C1 segment of cervical spinal cord (tissue), 14 donors: Measurements from ENCODE around the gene TSHZ2.
"Not testable (repeated sequence)": the region's sequence is repeated elsewhere in the genome, so short reads cannot be mapped to it uniquely, and the experiment has no call there.

Experiments used
- DNase-seq, 14 donors: peaks; one replicate each; lab custom pipeline; 2025; lab: John Stamatoyannopoulos, UW

The TSHZ2 gene

DNA sequence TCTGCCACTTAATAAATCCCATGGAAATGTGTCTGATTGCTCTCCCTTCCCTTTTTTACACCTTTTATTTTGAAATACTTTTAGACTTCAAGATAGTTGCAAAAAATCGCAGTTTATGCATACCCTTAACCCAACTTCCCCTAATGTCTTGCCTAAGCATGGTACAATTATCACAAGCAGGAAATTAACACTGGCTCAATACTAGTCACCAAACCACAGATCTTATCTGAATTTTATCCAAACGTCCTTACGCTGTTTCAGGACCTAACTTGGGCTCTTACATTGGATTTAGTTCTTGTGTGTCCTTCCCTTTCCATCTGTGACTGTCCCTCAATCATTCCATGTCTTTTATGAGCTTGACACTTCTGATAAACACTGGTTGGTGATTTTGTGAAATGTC lies 475.2 kb downstream of the TSHZ2 start:
- DNase-seq = no peak

DNA sequence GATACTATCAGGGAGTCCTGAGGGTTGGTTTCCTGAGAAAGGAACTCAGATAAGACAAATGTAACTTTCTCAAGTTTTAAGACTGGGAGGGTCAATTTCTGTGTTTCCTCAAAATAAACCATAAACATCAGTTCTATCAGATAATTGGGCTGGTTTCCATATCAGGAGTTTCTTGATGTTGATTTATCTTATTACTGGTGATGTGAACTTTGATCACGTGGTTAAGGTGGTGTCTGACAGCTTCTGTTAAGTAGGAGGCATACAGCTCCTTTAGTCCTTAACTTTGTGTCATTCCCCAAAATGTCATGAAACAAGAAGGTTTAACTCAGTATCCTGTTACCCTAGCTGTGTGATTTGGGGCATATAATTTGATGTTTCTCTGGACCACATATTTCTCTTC lies 476.3 kb downstream of the TSHZ2 start:
- no peak for DNase-seq

DNA sequence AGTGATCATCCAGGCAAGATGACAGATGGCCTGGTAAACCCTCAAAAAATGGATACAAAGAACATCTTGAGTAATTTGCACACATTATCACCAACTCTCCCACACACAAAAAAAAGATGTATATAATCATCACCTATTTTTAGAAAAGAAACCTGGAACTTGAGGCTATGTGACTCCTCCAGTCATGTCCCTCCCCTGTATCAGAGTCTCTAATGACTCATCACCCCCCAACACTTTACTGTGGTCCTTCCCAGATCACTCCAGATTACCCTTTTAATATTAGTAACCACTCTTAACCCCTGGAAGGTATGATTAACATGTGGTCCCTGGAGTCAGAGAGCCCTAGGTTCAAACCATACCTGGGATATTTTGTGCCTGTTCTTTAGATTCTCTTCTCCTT lies 476.7 kb downstream of the TSHZ2 start:
- DNase-seq = no peak

DNA sequence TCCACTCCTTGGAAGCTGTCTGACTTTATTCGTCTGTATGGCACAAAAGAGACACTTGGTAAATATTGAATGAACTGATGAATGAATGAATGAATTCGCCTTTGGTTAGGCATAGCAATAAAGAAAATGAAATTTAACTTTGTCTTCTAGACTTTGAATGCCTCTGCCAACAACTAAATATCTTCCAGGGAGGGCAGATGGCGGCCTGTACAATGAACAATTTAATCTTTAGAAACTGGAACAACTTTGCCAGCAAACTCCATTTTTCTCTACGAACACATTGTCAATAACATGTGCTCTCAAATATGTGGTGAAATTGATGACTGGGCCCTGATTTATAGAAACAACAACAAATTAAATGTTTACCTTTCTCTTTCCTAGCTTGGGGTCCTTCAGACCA lies 480.9 kb downstream of the TSHZ2 start:
- no peak for DNase-seq

DNA sequence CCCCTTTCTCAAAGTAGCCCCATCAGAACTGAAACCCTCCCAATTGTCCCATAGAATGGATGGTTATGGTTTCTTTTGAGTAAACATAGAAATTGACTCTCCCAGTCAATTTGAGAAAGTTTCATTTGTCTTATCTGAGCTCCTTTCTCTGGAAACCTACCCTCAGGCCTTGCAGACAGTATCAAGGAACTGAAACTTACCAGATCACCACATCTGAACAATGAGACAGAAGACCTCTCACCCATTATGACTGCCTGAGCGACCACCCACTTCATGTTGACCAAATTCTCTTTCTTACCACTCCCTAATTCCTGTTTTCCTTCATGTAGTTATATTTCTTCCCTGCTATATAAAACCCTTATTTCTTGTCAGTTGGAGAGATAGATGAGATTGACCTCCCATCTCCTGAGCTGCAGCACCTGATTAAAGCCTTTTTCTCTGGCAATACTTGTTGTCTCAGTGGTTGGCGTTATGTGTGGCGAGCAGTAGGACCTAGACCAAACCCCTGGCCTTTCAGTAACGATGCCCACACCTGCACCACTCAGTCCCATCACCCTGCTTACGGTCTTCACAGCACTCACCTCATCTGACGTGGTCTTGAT lies 482.6 kb downstream of the TSHZ2 start:
- DNase-seq = no peak

DNA sequence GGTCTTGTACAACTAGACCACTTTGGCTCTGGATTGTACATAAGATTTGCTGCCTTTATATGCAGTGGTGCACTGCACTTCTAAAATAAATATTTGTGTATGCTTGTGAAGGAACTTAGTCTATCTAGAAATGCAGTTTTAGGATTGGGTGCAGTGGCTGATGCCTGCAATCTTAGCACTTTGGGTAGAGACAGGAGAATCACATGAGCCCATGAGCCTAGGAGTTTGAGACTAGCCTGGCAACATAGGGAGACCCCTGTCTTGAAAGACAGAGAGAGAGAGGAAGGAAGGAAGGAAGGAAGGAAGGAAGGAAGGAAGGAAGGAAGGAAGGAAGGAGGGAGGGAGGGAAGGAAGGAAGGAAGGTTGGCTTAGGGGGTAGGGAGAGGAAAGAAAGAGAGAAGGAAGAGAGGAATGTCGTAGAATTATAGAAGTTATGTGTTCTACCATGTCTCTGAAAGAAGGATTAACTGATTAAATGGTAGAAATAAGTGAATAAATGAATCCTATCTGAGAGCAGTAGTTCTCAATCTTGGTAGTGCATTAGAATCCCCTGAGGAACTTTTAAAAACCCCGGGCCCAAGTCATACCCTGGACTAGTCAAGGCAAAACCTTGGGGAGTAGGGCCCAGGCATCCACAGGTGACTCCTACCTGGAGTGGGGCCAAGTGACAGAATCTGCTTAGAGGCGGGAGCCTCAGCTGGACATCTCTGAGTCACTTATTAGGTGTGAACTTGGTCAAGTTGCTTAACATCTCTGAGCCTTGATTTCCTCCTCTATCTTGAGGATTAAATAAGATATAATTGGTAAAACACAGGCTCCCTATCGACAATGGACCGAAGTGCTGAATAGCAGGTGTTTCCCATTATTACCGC lies 491.2 kb downstream of the TSHZ2 start:
- no peak for DNase-seq

DNA sequence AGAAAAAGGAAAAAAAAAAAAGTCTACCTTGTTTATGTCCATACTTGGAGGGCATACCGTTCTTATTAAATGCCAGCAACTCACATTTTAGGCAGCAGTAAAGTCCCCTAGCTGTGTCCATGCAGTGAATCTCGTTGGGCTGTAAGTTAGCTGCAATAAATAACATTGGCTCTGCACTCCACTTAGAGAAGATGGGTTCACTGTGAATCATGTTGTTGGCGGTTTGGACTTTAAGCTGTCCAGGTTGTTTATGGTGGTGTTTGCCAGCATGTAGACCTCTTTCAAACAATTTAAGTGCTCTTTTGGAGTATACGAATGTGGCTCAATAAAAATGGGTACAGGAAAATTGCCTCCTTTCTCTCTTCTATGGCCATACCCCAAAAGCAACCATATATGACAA lies 494.1 kb downstream of the TSHZ2 start:
- no peak for DNase-seq

DNA sequence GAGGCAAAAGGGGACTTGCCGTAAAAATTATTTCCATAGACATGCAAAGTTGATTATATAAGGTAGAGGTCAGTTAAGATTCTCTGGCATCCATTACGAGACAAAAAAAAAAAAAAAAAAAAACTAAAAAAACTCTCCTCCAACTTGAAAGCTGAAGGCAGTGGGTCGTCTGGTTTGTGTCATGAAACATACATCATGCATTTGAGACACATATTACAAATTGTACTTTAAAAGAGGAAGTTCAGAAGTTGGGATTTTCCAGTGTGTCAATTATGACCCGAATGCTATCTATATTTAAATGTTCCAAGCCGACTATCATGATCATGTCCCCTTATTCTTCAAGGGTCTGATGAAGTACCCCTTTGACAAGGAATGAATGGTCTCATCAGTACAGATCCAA lies 496.4 kb downstream of the TSHZ2 start:
- no peak for DNase-seq

DNA sequence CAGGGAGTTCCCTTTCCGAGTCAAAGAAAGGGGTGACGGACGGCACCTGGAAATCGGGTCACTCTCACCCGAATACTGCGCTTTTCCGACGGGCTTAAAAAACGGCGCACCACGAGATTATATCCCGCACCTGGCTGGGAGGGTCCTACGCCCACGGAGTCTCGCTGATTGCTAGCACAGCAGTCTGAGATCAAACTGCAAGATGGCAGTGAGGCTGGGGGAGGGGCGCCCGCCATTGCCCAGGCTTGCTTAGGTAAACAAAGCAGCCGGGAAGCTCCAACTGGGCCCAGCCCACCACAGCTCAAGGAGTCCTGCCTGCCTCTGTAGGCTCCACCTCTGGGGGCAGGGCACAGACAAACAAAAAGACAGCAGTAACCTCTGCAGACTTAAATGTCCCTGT lies 500.7 kb downstream of the TSHZ2 start:
- not testable (repeated sequence) for DNase-seq

DNA sequence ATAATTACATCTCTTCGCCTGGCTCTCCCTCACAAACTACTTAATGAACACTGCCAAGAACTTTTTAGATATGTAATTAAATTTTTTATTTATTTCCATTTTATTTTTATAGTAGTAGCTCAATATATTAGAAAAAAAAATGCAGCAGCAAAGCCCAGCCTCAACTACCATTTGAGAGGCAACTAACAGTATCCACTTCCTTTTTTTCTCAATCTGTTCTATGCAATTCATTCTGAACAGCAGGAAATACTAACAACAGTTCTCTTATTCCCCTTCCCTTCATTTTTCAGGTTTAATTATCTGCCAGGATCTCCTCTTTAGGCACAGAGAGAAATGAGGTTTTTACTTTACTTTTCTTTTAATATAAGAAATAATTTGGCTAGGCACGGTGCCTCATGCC lies 508.8 kb downstream of the TSHZ2 start:
- no peak for DNase-seq

DNA sequence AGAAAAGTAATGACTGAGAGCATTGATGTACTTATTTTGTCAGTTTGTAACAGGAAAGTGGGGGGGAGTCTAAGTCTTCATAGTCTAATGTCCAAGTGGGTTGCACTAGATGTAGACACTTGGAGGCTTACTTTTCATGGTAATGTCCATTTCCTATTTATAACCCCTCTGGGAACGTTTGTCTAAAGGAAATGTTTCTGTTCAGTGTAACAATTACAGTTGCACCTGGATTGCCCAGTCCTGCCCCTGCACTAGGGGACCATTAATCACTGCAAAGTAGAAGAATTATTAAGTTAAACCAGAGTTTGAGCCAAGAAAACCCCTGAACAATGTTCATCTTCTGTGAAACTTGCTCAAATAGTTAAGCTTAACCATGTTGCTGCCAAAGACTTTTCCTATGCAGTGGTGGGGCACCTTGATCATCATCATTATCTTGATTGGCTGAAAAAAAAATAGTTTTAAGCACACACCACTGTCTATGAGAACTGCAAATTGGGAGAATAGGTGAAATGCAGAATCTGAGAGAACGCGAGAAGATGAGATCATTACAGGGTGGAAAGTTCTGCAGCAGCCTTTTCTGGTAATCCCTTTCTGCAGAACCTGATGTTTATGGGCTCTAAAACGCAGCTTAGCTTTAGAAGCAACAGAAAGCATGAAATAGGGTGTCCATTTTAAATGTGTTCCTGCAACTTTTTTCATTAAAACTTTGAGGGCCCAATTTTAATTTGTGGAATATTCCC lies 515.5 kb downstream of the TSHZ2 start:
- DNase-seq = no peak

DNA sequence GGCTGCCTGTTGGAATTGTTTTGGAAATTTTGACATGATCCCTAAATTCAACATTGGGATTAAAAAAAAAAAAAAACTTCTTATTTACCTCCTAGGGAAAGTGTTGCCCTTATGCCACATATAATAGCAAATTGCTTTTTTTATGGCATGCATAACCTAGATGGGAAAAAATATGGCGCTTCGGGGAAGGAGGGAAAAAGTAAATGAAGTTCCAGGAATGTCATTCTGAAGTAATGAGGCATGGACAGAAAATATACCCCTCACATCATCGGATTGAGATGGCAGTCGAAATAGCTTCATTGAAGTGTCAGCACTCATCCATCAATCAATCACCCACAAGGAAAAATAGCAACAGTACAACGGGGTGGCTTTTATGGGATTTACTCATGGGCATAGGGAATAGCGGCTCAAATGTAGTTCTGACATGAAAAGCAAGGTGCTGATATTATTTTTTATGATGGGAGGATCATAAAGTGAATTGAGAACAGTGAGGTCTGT lies 516.7 kb downstream of the TSHZ2 start:
- no peak for DNase-seq

DNA sequence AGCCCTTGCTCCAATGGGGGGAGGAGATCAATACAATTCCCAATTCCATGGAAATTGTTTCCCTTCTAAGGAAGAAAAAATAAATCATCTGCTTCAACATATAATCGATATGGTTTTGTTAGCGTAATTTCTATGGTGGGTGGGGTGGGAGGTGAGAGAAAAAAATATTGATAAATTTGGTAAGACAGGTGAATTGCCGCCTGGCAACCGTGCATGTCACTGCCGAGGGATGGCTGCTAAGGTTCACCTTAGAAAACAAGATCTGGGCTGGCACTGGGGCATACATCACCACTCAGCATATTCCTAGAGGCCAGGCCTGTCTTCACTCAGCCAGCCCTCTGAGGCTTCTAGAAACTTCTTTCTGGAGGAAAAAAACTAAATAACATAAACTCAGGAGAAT lies 517.4 kb downstream of the TSHZ2 start:
- no peak for DNase-seq

DNA sequence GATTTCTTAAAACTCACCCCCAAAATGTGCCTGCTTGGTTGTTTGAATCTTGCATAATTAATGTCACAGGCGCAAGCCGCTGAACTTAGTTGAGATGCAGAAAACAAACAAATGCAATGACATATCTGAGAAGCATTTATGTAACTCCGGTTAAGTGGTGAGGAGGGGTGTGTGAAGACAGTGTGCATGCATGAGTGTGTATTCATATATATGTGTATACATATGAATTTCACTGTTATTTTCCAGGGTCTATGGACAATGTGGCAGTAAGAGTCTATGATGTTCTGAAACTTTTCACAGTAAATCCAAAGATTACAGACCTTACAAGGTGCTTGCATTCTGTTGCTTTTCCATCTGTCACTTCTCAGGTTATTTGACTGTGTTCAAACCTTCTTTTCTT lies 518.5 kb downstream of the TSHZ2 start:
- DNase-seq = no peak

DNA sequence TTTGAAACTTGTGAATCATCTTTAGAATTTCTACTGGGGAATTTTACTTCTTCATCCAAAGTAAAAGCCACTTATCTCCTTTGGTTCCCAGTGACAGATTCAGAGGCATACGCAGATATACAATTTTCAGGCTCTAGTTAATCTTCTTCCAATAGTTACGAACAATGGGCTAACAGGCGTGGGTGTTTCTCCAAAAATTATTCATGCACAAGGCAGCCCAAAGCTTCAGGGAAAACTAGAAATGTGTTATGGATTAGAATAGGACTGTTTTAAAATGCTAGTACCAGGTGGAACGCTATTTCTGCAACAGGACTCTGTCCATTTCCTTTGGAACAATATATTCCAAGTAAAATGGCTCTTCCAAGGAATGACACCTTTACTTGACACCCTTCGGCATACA lies 519.3 kb downstream of the TSHZ2 start:
- DNase-seq = no peak

DNA sequence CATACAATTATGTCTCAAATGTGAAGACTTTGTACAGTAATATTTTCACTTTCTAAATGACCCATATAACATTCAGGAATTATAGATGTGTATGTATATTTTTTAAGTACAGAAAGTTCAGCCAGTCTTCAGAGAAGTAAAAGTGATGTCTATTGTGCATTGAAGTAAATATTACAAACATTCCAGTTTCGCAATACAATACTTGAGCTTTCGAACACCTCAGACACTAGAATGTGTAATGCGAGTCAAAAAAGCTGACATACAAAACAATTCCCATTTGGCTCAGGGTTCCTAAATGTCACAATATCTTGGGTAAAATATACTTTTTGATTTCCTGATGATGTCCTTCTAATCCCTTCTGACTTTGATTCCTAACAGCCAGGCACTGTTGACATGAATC lies 520.1 kb downstream of the TSHZ2 start:
- DNase-seq = no peak

DNA sequence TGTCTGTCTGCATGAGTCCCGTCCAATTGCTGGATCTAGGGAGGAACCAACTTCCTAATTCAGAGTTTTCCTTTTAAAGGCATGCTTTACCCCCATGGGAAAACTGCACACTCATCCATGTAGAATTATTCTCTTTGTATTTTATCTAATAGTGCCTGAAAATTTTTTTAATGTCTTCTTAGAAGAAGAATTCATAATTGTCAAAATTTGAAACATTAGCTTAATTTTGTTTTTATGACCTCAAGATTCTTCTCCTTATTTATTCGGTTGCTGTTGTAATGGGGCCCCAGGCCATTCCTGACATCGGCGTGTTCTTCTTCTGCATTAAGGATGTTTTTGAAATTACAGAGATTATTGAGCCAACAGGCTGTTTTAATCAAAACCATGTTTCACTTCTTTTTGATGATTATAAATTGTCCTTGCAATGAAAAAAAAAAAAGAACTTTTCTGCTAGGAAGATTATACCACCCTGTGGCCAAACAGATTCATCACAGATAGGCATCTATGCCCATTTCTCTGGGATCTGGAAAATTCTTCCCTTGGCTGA lies 521.2 kb downstream of the TSHZ2 start:
- no peak for DNase-seq

DNA sequence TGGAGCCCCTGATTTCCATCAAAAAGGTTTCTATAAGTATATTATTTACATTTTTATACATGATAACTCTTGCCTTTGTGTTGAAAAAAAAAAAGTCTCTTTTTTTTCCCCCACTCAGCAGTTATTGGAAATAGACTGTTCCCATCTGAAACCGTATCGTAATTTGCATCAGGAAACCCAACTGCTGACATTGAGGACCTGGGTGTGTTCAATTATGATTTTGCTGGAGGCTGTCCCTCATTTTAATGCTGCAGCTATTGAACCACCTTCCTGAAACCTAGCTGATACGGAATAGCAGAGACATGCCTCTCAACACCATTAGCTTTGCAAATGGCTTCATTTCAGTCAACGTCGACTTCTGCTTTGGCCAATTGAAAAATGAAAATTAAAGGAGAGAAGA lies 522.6 kb downstream of the TSHZ2 start:
- no peak for DNase-seq

DNA sequence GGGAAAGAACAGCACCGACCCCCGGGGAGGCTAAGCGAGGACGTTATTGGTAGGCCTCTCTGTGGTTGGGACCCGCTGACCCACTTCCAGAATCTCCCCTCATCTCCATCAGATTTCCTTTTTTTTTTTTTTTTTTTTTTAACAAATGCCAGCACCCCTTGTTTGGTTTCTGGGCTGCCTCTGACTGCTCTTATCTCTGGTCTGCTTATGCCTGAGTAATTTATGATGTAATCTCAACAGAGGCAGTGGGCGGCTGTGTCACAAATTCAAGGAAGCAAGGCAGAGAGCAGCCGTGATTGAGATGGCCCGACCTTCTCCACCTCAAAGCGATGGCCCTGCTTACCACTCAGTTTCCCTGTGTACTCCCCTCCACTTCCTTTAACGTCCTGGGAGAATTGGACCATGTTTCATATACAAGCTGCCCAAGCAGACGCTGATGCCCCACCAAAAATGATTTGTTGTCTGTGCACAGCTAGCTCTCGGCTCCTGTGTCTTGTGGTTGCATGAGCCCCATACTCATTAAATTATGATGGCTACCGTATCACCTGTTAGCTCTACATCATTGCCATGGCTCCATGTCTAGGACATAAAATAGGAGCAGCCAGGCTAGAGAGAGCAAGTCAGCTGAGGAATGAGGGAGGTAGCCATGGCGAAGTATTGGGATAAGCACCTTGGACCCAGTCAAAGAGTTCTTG lies 523.4 kb downstream of the TSHZ2 start:
- no peak for DNase-seq

DNA sequence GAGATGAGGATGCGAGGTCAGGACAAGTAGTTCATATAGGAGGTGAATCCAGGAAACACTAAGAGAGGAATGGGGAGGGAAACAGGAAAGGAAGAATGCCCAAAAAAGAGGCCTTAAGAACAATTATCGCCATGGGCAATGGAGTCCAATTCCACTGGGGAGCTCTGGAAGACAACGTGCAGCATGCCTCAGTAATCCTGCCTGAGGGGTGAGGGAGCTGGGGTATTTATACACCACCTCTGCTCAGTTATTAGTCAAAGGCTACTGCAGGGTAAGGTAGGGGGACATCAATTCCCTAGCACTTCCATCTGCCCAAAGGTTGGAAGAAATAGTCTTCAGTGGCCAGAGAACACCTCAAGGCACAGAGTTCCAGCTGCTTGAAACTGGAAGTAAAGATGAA lies 525.1 kb downstream of the TSHZ2 start:
- DNase-seq = no peak

DNA sequence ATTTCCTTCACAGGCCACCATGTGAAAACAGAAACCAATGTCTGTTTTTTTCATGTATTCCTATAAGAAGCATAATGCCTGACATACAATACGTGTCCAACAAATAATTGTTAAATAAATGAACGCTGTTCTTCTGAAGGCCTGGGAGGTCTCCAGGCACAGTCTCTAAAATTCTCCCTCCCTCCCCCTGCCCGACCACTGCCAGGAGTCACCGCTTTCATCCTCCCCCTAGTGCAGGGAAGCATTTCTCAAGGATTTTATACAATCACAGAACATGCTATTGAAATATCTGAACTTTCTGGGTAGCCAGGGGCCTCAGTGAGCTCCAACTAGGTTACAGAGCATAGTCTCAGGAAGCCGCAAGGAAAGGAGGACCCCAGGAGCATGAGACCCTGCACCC lies 526.2 kb downstream of the TSHZ2 start:
- DNase-seq = no peak

DNA sequence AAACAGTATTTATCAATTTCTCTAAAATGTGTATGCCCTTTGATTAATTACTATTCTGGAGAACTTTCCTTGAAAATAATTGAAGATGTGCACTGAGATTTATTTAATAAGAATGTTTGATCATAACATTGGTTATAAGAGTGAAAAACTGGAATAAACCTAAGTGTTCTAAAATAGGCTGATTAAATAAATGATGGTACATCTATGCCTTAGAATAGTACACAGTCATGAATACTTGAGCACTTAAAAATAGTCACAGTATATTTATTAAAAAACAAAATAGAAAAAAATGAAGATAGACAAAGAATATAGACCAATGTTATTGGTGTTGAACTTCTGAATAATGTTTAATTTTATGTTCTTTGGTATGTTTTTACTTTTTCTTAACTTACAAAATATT lies 528.5 kb downstream of the TSHZ2 start:
- no peak for DNase-seq
